Activated T-helper 17 cell treated with anti-CD3 and anti-CD28 coated beads, Interleukin-2, amount 50 U/mL, for 72 hours (primary cell): Measurements from ENCODE around the gene POC1B. TPM values are rescaled to one million over a fixed set of nuclear protein-coding genes. Genes with fewer than 3 reads are reported as not detected.

Experiments
- ATAC-seq: fragments of 150-1000 bp; cut with Tn5 transposase; replicated peaks from 2 replicates; pipeline ENCODE4 v1.10.0; 2021; ENCODE audit warnings: mild to moderate bottlenecking, moderate library complexity
- H3K27ac Mint-ChIP-seq: one replicate; pipeline ENCODE4 v1.8.0; 2022; ENCODE audit warnings: mixed read lengths
- H3K27me3 Mint-ChIP-seq: one replicate; pipeline ENCODE4 v1.8.0; 2022; ENCODE audit warnings: mixed read lengths
- H3K36me3 Mint-ChIP-seq: one replicate; pipeline ENCODE4 v1.8.0; 2022; ENCODE audit warnings: low read depth, mild to moderate bottlenecking, mixed read lengths
- H3K4me1 Mint-ChIP-seq: one replicate; pipeline ENCODE4 v1.8.0; 2022; ENCODE audit warnings: mixed read lengths
- H3K4me3 Mint-ChIP-seq: one replicate; pipeline ENCODE4 v1.8.0; 2022; ENCODE audit warnings: mild to moderate bottlenecking, mixed read lengths
- H3K9me3 Mint-ChIP-seq: one replicate; pipeline ENCODE4 v1.8.0; 2022; ENCODE audit warnings: mixed read lengths
- total RNA-seq, 2 donors: library from RNA; stranded (reverse); gene quantifications; one replicate each; pipeline ENCODE4 v1.2.3, GENCODE V29; 2022

POC1B gene
- total RNA-seq, 2 donors from 2014 or later: 47.5 to 54.3 TPM

- H3K9me3 Mint-ChIP-seq: no peaks in the 10 kb centered on the region
- no peaks in the 10 kb centered on the region for H3K27me3 Mint-ChIP-seq
- peak overlapping the region; percentile 83 for H3K27ac Mint-ChIP-seq
- peaks cover 60% of the 10 kb centered on the region for H3K36me3 Mint-ChIP-seq
- peaks cover 34% of the 10 kb centered on the region for H3K4me1 Mint-ChIP-seq
- H3K4me3 Mint-ChIP-seq: peak overlapping the region; percentile 85
- no peak for ATAC-seq
Observed at GRCh38 chr12:89523393-89523792, 2.5 kb downstream of the POC1B start.

GRCh38 chr12:89521364-89522223, 4.3 kb downstream of the POC1B start:
- Mint-ChIP-seq H3K27me3 (no peaks in the 10 kb centered on the region), H3K36me3 (peaks cover 61% of the 10 kb centered on the region), H3K27ac (peak overlapping the region; percentile 68), H3K4me1 (peaks cover 28% of the 10 kb centered on the region), H3K4me3 (peak overlapping the region; percentile 85), H3K9me3 (no peaks in the 10 kb centered on the region)
- no peak for ATAC-seq

DNA sequence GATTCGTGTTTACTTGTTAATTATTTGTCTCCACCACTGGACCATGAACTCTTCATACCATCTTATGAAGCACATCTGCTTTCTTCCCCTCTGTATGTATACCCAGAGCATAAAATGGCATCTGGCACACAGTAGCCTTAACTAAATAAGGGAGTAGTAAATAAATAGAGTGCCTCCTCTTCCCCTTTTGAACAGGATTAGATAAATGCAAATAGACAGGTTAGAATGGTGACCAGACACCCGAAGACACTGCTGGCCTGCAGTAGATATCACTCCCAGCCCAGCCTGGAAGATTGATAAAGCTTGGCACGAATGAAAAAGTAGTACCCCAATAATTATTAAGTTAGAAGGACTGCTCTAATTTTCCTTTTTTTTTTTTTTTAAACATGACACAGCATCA, 8.1 kb downstream of the POC1B start:
- Mint-ChIP-seq H3K27me3 (no peaks in the 10 kb centered on the region), H3K9me3 (no peaks in the 10 kb centered on the region), H3K27ac (no peak overlapping the region), H3K4me3 (no peak overlapping the region), H3K36me3 (peaks cover 39% of the 10 kb centered on the region), H3K4me1 (peaks cover 15% of the 10 kb centered on the region)
- ATAC-seq: no peak

DNA sequence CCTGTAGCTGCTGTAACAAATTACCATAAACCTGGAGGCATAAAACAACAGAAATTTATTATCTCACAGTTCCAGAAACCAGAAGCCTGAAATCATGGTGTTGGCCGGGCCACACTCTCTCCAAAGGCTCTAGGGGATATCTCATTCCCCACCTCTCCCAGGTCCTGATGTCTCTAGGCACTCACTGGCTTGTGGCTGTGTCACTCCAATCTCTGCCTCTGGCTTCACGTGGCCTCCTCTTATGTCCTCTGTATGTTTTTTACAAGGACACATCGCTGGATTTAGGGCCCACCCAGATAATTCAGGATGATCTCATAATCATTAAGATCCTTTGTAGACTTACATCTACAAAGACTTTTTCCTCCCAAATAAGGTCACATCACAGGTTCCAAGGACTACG, 9.2 kb downstream of the POC1B start:
- Mint-ChIP-seq H3K36me3 (peaks cover 33% of the 10 kb centered on the region), H3K27me3 (no peaks in the 10 kb centered on the region), H3K4me3 (no peak overlapping the region), H3K9me3 (no peaks in the 10 kb centered on the region), H3K4me1 (peaks cover 11% of the 10 kb centered on the region), H3K27ac (no peak overlapping the region)
- ATAC-seq: no peak

- peaks cover 10% of the 10 kb centered on the region for H3K4me1 Mint-ChIP-seq
- no peak overlapping the region for H3K27ac Mint-ChIP-seq
- H3K27me3 Mint-ChIP-seq: no peaks in the 10 kb centered on the region
- H3K4me3 Mint-ChIP-seq: no peak overlapping the region
- ATAC-seq: peak; percentile 68
- peaks cover 17% of the 10 kb centered on the region for H3K36me3 Mint-ChIP-seq
- no peaks in the 10 kb centered on the region for H3K9me3 Mint-ChIP-seq
Observed at GRCh38 chr12:89514751-89515150, 11.1 kb downstream of the POC1B start.

GRCh38 chr12:89513544-89513943, 12.3 kb downstream of the POC1B start:
- peaks cover 7% of the 10 kb centered on the region for H3K4me1 Mint-ChIP-seq
- ATAC-seq: no peak
- H3K27me3 Mint-ChIP-seq: no peaks in the 10 kb centered on the region
- H3K4me3 Mint-ChIP-seq: no peak overlapping the region
- H3K27ac Mint-ChIP-seq: no peak overlapping the region
- H3K9me3 Mint-ChIP-seq: no peaks in the 10 kb centered on the region
- peaks cover 9% of the 10 kb centered on the region for H3K36me3 Mint-ChIP-seq

GRCh38 chr12:89507015-89507824, 18.6 kb downstream of the POC1B start:
- no peak for ATAC-seq
- Mint-ChIP-seq H3K27me3 (no peaks in the 10 kb centered on the region), H3K4me1 (peaks cover 26% of the 10 kb centered on the region)

DNA sequence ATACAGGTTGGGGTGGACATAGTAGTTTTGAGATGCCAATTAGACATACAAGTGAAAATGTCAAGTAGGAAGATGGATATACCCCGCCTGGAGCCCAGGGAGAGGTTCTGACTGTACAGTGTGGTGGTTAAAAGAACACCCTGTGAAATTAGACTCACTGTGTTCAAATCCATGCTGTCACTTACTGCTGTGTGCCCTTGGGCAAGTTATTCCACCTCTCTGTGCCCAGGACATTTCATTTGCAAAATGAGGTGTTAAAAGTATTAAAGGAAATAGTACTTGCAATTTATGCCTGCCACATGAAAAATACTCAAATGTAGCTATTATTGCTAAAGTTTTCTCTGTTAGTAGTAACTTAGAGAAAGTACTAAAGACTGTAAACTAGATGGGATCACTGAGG, 19.8 kb downstream of the POC1B start:
- Mint-ChIP-seq H3K27ac (no peak overlapping the region), H3K27me3 (no peaks in the 10 kb centered on the region), H3K4me1 (peaks cover 36% of the 10 kb centered on the region), H3K9me3 (no peaks in the 10 kb centered on the region), H3K36me3 (peaks cover 14% of the 10 kb centered on the region), H3K4me3 (no peak overlapping the region)
- ATAC-seq: no peak

More at GRCh38 chr12:89507015-89507824, 18.6 kb downstream of the POC1B start:
- H3K4me3 Mint-ChIP-seq: no peak overlapping the region
- H3K36me3 Mint-ChIP-seq: peaks cover 8% of the 10 kb centered on the region
- no peak overlapping the region for H3K27ac Mint-ChIP-seq
- H3K9me3 Mint-ChIP-seq: no peaks in the 10 kb centered on the region

GRCh38 chr12:89504560-89505346, 21.1 kb downstream of the POC1B start:
- Mint-ChIP-seq H3K4me1 (peaks cover 32% of the 10 kb centered on the region), H3K27ac (peak overlapping the region; percentile 16)

DNA sequence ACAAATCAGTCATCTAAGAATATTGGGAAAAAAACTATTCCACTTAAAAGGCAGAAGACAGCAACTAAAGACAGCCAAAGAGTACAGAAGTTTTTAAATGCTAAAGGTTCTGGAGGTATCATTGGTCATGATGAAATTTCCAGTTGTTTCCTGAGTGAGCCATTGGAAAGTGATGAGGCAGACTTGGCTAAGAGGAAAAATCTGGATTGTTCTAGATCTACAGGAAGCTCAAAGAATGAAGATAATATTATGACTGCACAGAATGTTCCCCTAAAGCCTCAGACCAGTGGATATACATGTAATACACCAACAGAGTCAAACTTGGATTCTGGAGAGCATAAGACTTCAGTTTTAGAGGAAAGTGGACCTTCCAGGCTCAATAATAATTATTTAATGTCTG, 24.1 kb downstream of the POC1B start:
- no peak overlapping the region for H3K4me3 Mint-ChIP-seq
- no peaks in the 10 kb centered on the region for H3K27me3 Mint-ChIP-seq
- no peak overlapping the region for H3K27ac Mint-ChIP-seq
- peaks cover 45% of the 10 kb centered on the region for H3K36me3 Mint-ChIP-seq
- peaks cover 38% of the 10 kb centered on the region for H3K4me1 Mint-ChIP-seq
- H3K9me3 Mint-ChIP-seq: no peaks in the 10 kb centered on the region
- no peak for ATAC-seq

More at GRCh38 chr12:89504560-89505346, 21.1 kb downstream of the POC1B start:
- peaks cover 23% of the 10 kb centered on the region for H3K36me3 Mint-ChIP-seq
- peak; percentile 21 for ATAC-seq
- H3K9me3 Mint-ChIP-seq: no peaks in the 10 kb centered on the region
- no peak overlapping the region for H3K4me3 Mint-ChIP-seq
- no peaks in the 10 kb centered on the region for H3K27me3 Mint-ChIP-seq

DNA sequence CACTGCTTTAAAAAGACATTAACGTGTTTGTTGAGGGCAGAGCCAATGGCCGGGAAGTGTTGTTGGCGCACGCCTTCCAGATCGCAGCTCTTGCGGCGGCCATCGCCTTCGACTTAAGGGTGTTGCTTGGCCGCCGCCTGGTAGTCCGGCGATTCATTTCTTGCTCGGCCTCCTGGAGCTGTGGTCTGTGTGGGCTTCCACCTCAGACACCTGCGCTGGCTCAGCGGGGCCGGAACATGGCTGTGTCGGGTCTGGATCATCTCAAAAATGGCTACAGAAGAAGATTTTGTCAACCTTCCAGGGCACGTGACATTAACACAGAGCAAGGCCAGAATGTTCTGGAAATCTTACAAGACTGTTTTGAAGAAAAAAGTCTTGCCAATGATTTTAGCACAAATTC, 26.0 kb downstream of the POC1B start:
- peaks cover 26% of the 10 kb centered on the region for H3K4me1 Mint-ChIP-seq
- peaks cover 58% of the 10 kb centered on the region for H3K36me3 Mint-ChIP-seq
- no peak for ATAC-seq
- H3K27ac Mint-ChIP-seq: no peak overlapping the region
- H3K4me3 Mint-ChIP-seq: no peak overlapping the region
- no peaks in the 10 kb centered on the region for H3K27me3 Mint-ChIP-seq
- no peaks in the 10 kb centered on the region for H3K9me3 Mint-ChIP-seq

GRCh38 chr12:89497467-89497866, 28.4 kb downstream of the POC1B start:
- no peak for ATAC-seq
- Mint-ChIP-seq H3K27me3 (no peaks in the 10 kb centered on the region), H3K36me3 (peaks cover 75% of the 10 kb centered on the region), H3K4me1 (peaks cover 36% of the 10 kb centered on the region), H3K9me3 (peaks cover 4% of the 10 kb centered on the region), H3K4me3 (no peak overlapping the region), H3K27ac (no peak overlapping the region)

DNA sequence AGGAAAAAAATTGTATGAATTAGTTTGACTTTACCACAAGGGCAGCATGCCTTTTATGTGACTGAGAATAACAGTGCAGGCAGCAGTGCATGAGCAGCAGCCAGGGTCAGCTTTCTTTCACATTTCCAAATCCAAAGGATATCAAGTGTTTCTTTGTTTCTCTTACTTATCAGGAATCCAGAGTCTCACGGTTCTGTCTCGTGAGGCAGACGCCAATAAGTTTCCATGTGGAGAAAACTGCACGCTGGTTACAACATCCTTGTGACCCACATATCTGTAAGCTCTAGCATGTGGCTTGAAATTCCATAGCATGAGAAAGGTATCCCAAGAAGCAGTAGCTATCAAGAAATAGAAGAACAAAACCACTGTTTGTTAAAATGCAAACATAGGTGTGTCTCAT, 28.8 kb downstream of the POC1B start:
- Mint-ChIP-seq H3K27ac (no peak overlapping the region), H3K9me3 (peaks cover 4% of the 10 kb centered on the region), H3K36me3 (peaks cover 71% of the 10 kb centered on the region), H3K4me1 (peaks cover 32% of the 10 kb centered on the region), H3K4me3 (no peak overlapping the region), H3K27me3 (no peaks in the 10 kb centered on the region)
- no peak for ATAC-seq
